A549 treated with Mapracorat at 1 μM for 4 hours (cell line): ENCODE measurements around the gene AQP1. TPM values are rescaled to one million over a fixed set of nuclear protein-coding genes. Genes with fewer than 3 reads are reported as not detected.

Experiments
- total RNA-seq: library from RNA; stranded (reverse); fragments of 200-300 nt; extraction: Qiagen RNA extraction; gene quantifications from 5 replicates; pipeline ENCODE4 v1.2.3, GENCODE V29; 2022

The AQP1 gene
- 0.34 to 0.72 TPM (median 0.66 TPM) in 5 replicates for total RNA-seq

DNA sequence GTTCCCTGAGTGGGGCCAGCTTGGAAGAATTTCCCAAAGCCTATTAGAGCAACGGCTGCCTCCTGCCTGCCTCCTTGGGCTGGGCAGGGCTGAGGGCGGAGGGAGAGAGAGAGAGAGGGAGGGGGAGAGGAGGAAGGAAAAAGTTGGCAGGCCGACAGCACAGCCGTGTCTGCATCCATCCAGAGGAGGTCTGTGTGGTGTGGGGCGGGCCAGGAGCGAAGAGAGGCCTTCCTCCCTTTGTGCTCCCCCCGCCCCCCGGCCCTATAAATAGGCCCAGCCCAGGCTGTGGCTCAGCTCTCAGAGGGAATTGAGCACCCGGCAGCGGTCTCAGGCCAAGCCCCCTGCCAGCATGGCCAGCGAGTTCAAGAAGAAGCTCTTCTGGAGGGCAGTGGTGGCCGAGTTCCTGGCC is at the start of gene AQP1:
TSS of gene AQP1 (plus strand) at position 293 of the 409 bp plus-strand sequence. CDS start at position 350, 57 bp downstream.

DNA sequence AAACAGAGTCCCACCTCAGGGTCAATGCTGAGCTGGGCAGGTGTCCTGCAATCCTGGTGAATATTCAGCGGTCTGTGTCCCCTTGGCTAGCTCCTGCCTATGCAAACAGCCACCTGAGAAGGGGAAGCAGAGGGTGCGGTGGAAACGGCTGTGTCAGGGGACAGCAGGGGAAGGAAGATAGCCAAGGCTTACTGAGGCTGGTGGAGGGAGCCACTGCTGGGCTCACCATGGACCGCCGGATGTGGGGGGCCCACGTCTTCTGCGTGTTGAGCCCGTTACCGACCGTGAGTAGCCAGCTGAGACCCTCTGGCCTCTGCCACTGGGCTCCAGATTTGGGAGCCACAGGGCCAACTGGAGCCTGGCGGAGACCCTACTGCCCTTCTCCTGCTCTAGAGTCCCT is 52.2 kb downstream of the AQP1 start, which contains the start of gene GHRHR:
TSS of gene GHRHR (plus strand) at position 112 of the 400 bp plus-strand sequence. CDS start at position 228, 116 bp downstream.

Other genes with a start within 250 kb of the AQP1 start
- 0.05 to 0.08 TPM (median 0.05 TPM) in 4 of 5 replicates, not detected in the other for gene CRHR2, start 229.4 kb upstream of the AQP1 start, total RNA-seq
- gene INMT, start 159.7 kb upstream of the AQP1 start, total RNA-seq, result not detected in 5 replicates
- gene MINDY4, start 140.4 kb upstream of the AQP1 start, total RNA-seq, result 2.5 to 2.8 TPM (median 2.7 TPM) in 5 replicates
- gene GHRHR, start 52.1 kb downstream of the AQP1 start, total RNA-seq, result not detected in 5 replicates
- 0.02 to 0.08 TPM (median 0.04 TPM) in 4 of 5 replicates, not detected in the other for gene ADCYAP1R1, start 140.5 kb downstream of the AQP1 start, total RNA-seq